Osteocyte (in vitro differentiated cells): ENCODE data around the gene RPS21. TPM values are rescaled to one million over a fixed set of nuclear protein-coding genes. Genes with fewer than 3 reads are reported as not detected.
A peak's percentile ranks its signal among the peaks of the same experiment; 100 is the strongest.

Experiments
- DNase-seq: peaks from one replicate; pipeline ENCODE4 v3.0.0; 2021; ENCODE audit warnings: mixed read lengths; ENCODE audit not compliant: unreplicated experiment; ENCODE audit errors: extremely low spot score
- H3K27ac Mint-ChIP-seq: one replicate; pipeline ENCODE4 v1.8.0; 2021; ENCODE audit warnings: mild to moderate bottlenecking, mixed read lengths; ENCODE audit not compliant: unreplicated experiment
- H3K27me3 Mint-ChIP-seq: one replicate; pipeline ENCODE4 v1.8.0; 2021; ENCODE audit warnings: mixed read lengths; ENCODE audit not compliant: unreplicated experiment
- H3K36me3 Mint-ChIP-seq: one replicate; pipeline ENCODE4 v1.8.0; 2021; ENCODE audit warnings: mixed read lengths; ENCODE audit not compliant: unreplicated experiment
- H3K4me1 Mint-ChIP-seq: one replicate; pipeline ENCODE4 v1.8.0; 2021; ENCODE audit warnings: mixed read lengths; ENCODE audit not compliant: unreplicated experiment
- H3K4me3 Mint-ChIP-seq: one replicate; pipeline ENCODE4 v1.8.0; 2021; ENCODE audit warnings: mild to moderate bottlenecking, moderate library complexity, mixed read lengths; ENCODE audit not compliant: unreplicated experiment
- H3K9me3 Mint-ChIP-seq: one replicate; pipeline ENCODE4 v1.8.0; 2021; ENCODE audit warnings: mixed read lengths; ENCODE audit not compliant: unreplicated experiment
- total RNA-seq: library from RNA; stranded (reverse); gene quantifications from 2 replicates; pipeline ENCODE4 v1.2.1, GENCODE V29; 2021
- TF ChIP-seq, protein P1 (sequence below): fragments of 200-600 bp; sonication (generic); IDR thresholded peaks from 2 replicates; pipeline ENCODE4 v1.5.0; 2021; ENCODE audit warnings: antibody characterized with exemption, mild to moderate bottlenecking, moderate library complexity

The RPS21 gene
- total RNA-seq, 1 donor from 2014 or later = 1,013 TPM

DNA sequence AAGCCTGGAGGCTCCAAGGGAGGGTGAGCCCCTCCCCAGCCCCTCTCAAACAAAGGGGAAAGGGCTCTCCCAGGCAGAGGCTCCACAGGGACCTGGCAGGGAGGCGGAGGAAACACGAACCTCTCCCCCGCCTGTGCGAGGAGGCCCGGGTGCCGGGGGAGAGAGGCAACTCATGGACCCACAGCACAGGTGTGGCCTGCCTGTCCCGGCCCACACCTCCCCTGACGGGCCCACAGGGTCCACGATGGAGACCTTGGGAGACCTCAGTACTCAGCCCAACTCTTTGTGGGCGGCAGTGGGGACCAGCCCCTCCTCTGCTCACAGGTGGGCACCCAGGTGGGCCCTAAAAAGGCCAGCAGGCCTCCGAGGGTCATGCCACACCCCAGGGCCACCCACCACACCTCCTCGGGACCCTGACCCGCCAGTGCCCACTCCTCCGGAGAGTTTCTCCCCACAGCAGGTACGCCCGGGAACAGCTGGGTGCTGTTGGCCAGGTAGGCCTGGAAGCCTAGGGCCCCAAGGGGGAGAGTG is 32.0 kb upstream of the RPS21 start:
- Mint-ChIP-seq H3K27me3 (no peaks in the 10 kb centered on the region), H3K27ac (no peak overlapping the region), H3K36me3 (no peaks in the 10 kb centered on the region), H3K9me3 (no peaks in the 10 kb centered on the region), H3K4me3 (no peak overlapping the region), H3K4me1 (peaks cover 50% of the 10 kb centered on the region)
- DNase-seq = no peak
- TF ChIP-seq, protein P1, sequence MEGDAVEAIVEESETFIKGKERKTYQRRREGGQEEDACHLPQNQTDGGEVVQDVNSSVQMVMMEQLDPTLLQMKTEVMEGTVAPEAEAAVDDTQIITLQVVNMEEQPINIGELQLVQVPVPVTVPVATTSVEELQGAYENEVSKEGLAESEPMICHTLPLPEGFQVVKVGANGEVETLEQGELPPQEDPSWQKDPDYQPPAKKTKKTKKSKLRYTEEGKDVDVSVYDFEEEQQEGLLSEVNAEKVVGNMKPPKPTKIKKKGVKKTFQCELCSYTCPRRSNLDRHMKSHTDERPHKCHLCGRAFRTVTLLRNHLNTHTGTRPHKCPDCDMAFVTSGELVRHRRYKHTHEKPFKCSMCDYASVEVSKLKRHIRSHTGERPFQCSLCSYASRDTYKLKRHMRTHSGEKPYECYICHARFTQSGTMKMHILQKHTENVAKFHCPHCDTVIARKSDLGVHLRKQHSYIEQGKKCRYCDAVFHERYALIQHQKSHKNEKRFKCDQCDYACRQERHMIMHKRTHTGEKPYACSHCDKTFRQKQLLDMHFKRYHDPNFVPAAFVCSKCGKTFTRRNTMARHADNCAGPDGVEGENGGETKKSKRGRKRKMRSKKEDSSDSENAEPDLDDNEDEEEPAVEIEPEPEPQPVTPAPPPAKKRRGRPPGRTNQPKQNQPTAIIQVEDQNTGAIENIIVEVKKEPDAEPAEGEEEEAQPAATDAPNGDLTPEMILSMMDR = no peak

GRCh38 chr20:62355516-62355877 is 31.4 kb upstream of the RPS21 start:
- Mint-ChIP-seq H3K4me1 (peaks cover 49% of the 10 kb centered on the region), H3K27ac (peak overlapping the region; percentile 81), H3K9me3 (no peaks in the 10 kb centered on the region), H3K4me3 (no peak overlapping the region), H3K27me3 (no peaks in the 10 kb centered on the region), H3K36me3 (no peaks in the 10 kb centered on the region)
- TF ChIP-seq, protein P1 = no peak
- DNase-seq = no peak

- Mint-ChIP-seq H3K9me3 (no peaks in the 10 kb centered on the region), H3K27ac (peak overlapping the region; percentile 81), H3K36me3 (no peaks in the 10 kb centered on the region), H3K27me3 (no peaks in the 10 kb centered on the region), H3K4me1 (peaks cover 52% of the 10 kb centered on the region), H3K4me3 (peak overlapping the region; percentile 48)
- TF ChIP-seq, protein P1 = no peak
- DNase-seq = no peak
Observed at GRCh38 chr20:62355878-62356588, 30.9 kb upstream of the RPS21 start.

- TF ChIP-seq, protein P1 = no peak
- Mint-ChIP-seq H3K27me3 (no peaks in the 10 kb centered on the region), H3K27ac (peak overlapping the region; percentile 81), H3K9me3 (no peaks in the 10 kb centered on the region), H3K36me3 (no peaks in the 10 kb centered on the region), H3K4me3 (peak overlapping the region; percentile 48), H3K4me1 (peaks cover 52% of the 10 kb centered on the region)
- no peak for DNase-seq
Observed at GRCh38 chr20:62356589-62357186, 30.2 kb upstream of the RPS21 start.

- peaks cover 56% of the 10 kb centered on the region for H3K4me1 Mint-ChIP-seq
- H3K27ac Mint-ChIP-seq = peak overlapping the region; percentile 81
- H3K9me3 Mint-ChIP-seq = no peaks in the 10 kb centered on the region
- H3K27me3 Mint-ChIP-seq = no peaks in the 10 kb centered on the region
- DNase-seq = no peak
- TF ChIP-seq, protein P1 = no peak
- H3K4me3 Mint-ChIP-seq = no peak overlapping the region
- no peaks in the 10 kb centered on the region for H3K36me3 Mint-ChIP-seq
Observed at GRCh38 chr20:62357187-62357667, 29.7 kb upstream of the RPS21 start.
